Measurements from ENCODE around the gene FAM53B. TPM values are rescaled to one million over a fixed set of nuclear protein-coding genes. Genes with fewer than 3 reads are reported as not detected.

FAM53B gene
- total RNA-seq, 1 donor from 2014 or later: 35.1 TPM

DNA sequence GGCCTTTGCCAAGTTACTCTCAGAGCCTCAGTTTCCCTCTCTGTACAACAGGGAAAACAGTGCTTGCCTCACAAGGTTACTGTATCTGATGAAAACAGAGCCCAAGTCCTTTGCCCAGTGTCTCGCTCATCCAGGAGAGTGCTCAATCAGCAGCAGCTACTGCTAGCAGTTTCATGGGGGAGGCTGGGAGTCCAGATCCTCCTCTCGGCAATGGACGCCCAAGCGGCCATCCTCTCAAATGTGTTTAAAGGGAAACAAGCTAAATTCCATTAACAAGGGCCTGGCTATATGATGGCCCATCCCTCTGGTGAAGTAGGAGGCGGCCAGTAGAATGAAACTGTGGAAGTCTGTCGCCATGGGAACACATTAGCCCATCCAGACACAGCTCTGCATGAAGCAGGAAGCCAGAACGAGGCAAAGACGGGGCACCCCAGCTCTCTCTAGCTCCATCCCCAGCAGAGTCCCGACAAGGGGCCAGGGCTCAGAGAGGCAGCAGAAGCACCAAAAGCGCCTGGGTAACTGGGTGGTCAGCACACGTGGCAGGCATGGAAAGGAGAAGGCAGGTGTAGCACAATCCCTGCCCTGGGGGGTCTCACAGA lies 35.2 kb downstream of the FAM53B start:
- DNase-seq: peak; percentile 24

- DNase-seq: no peak
These were observed 35.9 kb downstream of the FAM53B start for GRCh38 chr10:124708246-124708779.

GRCh38 chr10:124707551-124707950 lies 36.6 kb downstream of the FAM53B start:
- DNase-seq: no peak

GRCh38 chr10:124707144-124707467 lies 37.1 kb downstream of the FAM53B start:
- no peak for DNase-seq

DNA sequence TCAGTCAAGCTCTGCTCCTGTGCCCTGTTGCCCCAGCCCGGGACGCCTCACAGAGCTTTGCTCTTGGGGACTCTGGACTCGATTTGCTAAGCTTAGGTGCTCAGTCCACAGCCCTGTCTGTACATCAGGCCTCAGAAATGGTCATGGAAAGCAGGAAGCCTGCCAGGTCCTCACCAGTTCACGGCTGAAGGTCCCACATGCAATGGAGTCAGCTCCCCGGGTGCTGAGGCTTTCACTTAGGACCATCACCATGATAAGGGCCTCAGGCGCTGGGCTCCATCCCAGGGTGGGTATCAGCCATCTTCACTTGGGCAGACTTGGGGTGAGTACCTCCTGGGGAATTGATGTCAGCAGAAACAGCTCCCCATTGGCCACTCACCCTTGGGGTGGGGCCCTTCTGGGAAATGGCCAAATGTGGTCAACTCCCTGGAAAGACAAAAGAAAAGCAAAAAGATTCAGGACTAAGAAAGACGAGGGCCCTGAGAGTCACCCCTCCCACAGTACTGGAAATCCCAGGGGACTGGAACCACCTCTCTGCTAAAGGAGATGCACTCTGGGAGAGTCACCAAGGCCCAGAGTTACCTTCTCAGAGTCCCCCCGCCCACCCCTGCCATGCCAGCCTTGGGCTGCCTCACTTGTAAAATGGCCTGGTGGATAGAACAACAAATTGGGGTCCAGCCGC lies 37.6 kb downstream of the FAM53B start:
- DNase-seq: no peak

DNA sequence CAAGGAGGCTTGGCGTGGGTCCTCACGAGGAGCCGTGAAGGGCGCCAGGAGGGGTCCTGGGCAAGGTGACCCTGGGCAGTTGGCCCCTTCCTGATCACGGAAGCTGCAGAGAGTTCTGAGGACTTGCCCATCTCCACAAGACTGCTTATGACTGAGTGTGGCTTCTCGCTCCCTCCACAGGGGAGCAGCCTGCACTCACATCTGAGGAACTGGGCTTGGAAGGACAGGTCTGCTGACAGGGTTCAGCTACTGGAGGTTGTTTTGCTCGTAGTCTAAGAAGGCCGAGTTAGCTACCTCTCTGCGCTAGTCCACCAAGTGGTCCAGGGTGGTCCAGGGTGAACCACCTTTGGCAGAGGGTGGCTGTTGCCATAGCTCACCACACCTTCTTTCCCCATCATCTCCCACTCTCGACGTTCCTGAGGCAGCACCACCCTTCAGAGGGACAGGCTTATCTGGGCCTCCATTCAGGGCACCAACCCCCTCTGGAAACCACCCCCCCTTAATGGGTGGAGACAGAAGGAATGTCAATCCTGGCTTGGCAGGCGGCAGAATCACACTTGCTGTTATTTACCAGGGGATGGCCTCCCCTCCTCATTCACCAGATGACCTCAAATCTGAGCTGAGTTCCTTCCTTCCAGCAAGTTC lies 38.2 kb downstream of the FAM53B start:
- DNase-seq: peak; percentile 43

DNA sequence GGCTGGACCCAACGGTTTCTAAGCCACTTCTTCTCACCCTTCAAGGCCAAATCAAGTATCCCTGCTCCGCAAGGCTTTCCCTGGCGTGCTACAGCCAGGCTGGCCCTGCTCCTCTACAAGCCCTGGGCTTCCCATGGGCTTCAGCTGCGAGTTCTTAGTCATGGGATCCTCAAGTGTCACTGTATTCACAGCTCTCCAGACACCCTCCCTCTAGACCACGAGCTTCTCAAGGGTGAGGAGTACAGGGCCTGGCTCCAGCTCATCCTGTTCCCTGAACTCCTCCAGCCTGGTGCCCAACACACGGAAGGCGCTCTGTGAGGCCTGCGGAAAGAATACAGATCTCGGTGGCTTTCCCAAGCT lies 38.8 kb downstream of the FAM53B start:
- DNase-seq: no peak

GRCh38 chr10:124704428-124705380 lies 39.5 kb downstream of the FAM53B start:
- no peak for DNase-seq

DNA sequence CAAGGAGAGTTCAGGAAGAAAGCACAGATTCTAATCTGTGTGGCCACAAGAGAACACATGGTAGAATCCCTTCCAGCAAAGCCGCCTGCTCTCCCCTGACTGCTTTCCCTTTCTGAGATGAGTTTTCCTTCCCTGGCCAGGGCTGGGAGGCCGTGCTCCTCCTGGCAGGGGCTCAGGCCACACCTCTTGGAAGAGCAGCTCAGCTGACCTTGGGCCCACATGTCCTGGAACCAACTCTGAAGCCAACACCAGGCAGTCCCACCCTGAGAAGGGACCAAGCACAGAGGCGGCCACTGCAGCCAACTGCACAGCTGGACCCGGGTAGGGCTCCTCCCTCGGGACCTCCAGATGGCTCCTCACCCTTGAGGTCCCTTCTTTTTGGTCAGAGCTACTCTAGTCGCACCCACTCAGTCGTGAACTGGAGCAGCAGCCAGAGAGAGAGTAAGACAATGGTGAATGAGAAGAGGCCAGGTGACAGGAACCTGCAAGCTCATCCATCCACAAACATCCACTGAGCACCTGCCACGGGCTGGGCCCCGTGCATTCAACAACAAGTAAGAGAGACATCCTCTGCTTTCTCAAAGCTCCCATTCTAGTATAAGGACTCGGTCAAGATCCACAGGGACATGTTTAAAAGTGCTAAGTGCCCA lies 40.3 kb downstream of the FAM53B start:
- peak; percentile 45 for DNase-seq

DNA sequence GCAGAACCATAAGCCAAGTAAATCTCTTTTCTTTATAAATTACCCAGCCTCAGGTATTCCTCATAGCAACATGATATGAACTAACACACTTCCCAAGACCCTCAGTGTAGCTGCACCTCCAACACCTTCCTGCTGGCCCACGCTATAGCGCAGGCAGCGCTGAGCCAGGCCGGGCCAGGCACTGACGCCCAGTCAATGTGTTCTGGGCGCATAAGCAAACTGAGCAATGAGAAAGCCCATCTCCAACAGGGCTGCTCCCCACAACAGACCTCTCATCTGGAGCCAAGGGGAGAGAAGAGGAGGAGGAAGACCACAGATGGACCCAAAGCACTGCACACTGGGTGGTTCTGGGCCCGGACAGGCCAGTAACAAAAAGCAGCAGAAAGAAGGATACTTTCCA lies 40.8 kb downstream of the FAM53B start:
- no peak for DNase-seq

DNA sequence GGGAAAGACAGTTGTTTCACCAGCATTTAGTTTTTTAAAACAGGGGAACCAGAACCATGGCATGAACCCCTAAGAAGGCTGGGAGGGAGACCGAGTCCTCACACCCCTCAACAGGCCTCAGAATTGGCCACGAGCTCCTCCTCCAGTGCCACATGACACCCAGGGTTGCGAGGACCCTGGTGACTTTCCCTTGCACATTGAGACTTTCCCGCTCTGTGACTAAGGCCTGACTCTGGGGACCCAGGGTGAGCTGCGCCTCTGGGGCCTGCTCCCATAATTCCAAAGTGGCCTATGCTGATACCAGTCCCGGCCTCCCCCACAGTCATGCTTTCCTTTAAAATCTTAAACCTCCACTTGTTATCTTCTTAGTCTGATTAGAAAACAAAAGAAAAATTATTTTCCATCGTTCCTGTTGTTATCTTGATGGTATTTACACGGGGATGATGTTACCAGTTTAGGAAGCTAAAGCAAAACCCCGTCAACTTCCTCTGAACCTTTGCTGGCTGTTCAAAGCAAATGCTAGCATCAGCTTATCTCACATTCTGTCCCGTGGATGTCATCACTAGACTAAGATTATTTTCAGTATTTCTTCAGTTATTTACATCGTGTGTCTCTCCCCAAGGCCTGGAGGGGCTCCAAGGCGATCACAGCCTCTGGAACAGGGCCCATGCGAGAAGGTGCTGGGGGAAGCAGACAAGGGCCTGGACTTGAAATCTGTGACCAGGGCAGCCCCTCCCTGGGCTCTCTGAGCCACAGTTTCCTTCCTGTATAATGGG lies 42.1 kb downstream of the FAM53B start:
- no peak for DNase-seq

GRCh38 chr10:124701435-124701834 lies 42.7 kb downstream of the FAM53B start:
- DNase-seq: no peak

DNA sequence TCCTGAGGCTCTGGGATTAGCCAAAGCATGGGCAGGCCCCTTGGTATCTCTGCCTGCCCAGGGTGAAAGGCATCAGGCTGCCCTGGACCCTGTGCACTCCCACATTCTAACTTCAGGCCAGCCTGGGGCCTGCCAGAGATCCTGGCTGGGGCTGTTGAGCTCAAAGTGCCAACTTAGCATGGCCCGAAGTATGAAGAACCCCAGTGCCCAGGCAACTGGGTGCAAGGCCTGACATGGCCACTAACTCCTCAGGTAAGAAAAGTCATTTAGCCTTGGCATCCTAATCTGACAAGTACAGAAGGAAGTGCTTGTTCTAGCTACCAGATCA lies 43.2 kb downstream of the FAM53B start:
- DNase-seq: no peak

DNA sequence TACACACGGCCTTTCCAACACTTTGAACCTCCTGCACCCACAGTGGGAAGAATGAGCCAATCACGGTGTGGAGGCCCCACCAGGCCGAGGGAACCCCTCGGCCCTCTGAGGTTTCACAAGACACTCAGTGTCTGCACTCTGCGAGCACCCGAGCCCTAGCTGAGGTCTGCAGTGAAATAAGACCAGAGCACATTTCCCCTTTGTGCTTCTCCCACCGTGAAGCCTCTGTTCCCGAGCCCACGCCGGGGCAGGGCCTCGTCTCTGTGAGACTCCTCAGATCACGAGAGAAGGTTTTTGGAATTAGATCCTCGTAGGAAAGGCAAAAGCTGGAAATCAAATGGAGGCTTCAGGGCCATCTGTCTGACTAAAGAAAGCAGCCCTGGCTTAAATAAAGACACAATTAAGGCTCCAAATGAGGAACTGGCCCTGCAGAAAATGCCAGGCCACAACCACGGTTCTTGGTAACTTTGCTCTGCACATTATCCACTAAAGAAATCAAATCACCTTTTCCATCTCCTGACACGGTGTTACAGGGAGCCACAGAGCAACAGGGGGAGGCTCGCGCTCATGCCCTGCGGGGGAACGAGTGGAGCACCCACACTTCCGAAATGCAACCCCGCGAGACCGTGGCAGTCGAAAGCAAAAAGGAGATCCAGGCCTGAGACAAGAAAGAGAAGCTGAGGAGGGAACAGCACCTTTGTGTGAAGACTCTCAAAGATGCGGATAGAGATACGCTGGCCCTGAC lies 43.7 kb downstream of the FAM53B start:
- no peak for DNase-seq

DNA sequence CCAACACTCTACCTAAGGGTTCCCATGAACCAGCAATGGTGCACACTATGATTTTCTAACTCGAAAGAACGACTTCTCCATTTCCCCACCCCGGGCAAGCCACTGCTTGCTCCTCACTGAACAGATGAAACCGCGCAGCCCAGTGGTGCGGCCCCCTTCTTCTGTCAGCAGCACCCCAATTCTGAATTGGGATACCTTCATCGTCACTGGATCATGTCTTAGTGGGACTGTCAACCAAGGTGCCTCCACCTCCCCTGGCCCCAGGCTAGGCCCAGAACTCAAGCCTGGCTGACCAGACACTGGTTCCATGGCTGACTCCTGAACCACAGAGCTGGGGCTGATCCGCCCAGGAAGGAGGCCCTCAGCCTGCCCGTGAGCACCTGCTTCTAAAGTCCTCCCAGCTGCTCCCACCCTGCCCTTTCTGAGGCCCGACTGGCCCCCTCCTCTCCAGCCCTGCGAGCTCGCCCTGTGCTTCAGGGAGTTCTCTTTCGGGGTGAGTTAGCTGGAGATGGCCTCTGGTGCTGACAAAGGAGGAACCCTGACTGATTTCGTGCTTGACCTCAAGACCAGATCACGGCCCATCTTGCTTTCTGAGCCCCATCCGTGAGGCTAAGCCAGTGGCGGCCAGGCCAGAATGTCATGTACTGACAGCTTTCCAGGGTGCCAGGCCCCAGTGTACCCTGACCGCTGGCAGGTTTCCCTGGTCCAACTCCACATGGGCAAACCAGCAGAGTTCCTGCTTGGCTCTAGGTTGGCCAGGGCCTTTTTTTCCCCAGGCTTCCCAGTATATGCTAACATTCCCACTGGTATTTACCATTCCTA lies 44.5 kb downstream of the FAM53B start:
- DNase-seq: no peak

GRCh38 chr10:124698545-124699469 lies 45.4 kb downstream of the FAM53B start:
- no peak for DNase-seq

- DNase-seq: no peak
These were observed 46.2 kb downstream of the FAM53B start for GRCh38 chr10:124697837-124698544.

GRCh38 chr10:124697443-124697836 lies 46.7 kb downstream of the FAM53B start:
- no peak for DNase-seq
